Measurements from ENCODE around the gene DPYD.

DPYD gene

GRCh38 chr1:97093741-97094140, 827.1 kb downstream of the DPYD start:
- TF ChIP-seq ZNF274 (IDR thresholded peaks at IDR 0.05; ENCODE audit: low read depth, low read length) = no peak
- no peak overlapping the region for H3K4me3 ChIP-seq (ENCODE audit: low read length)

DNA sequence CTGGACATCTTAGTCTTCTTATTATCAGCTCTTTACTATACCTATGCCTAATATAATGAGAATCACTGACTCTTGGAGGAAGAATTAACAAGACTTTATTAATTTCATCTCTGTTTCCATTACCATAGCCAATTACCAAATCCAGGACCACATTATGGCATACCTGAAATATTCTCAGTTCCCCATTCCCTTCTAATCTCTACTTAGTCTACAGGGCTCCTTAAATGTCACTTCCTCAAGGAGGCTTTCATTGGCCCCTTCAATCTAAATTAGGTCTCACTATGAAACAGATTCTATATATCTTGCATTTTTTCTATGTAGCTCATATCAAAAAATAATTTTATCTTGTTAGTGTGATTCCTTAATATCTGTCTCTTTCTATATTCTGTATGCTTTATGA, 828.0 kb downstream of the DPYD start:
- no peak overlapping the region for H3K4me3 ChIP-seq (ENCODE audit: low read length)
- no peak for TF ChIP-seq ZNF274 (IDR thresholded peaks at IDR 0.05; ENCODE audit: low read depth, low read length)

DNA sequence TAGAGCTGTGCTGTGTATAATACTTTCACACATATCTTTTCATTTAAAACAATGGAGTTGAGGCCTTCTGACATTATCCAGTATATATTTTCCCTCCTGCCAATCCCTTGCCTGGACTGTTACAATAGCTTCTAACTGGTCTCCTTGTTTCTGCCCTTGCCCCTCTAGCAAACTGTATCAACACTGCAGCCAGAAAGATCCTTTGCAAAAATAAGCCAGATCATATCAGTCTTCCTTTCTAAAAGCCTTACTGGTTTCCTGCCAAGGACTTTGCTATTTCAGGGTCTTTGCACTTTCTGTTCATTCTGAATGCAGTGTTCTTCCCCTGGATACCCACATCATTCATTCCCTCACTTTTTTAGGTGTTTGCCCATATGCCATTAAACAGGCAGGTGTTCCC, 829.2 kb downstream of the DPYD start:
- H3K4me3 ChIP-seq (ENCODE audit: low read length) = no peak overlapping the region
- TF ChIP-seq ZNF274 (IDR thresholded peaks at IDR 0.05; ENCODE audit: low read depth, low read length) = no peak

DNA sequence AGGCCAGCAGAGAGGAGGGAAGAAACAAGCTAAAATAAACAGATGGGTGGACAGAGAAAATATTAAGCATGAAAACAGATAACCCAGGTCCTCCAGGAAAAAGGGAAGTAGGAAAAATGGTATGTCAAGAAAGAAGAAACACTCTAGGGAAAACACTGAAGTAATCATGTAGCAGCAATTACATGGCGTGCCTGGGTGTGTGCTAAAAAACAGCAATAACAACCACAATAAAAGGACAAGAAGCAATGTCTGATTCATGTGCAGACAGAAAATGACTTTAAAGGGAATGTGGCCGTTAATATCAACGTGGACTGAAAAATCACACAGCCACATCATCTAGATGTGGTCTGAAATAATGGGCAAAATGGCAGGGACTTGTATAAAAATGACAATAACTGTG, 829.6 kb downstream of the DPYD start:
- no peak overlapping the region for H3K4me3 ChIP-seq (ENCODE audit: low read length)

GRCh38 chr1:97090725-97091124, 830.1 kb downstream of the DPYD start:
- TF ChIP-seq ZNF274 (IDR thresholded peaks at IDR 0.05; ENCODE audit: low read depth, low read length) = no peak
- no peak overlapping the region for H3K4me3 ChIP-seq (ENCODE audit: low read length)

More for the DNA sequence above, 829.6 kb downstream of the DPYD start:
- TF ChIP-seq ZNF274 (IDR thresholded peaks at IDR 0.05; ENCODE audit: low read depth, low read length) = no peak

- TF ChIP-seq ZNF274 (IDR thresholded peaks at IDR 0.05; ENCODE audit: low read depth, low read length) = no peak
- no peak overlapping the region for H3K4me3 ChIP-seq (ENCODE audit: low read length)
Measured at GRCh38 chr1:97089173-97089572, 831.7 kb downstream of the DPYD start.

GRCh38 chr1:97088391-97088790, 832.4 kb downstream of the DPYD start:
- H3K4me3 ChIP-seq (ENCODE audit: low read length) = no peak overlapping the region
- no peak for TF ChIP-seq ZNF274 (IDR thresholded peaks at IDR 0.05; ENCODE audit: low read depth, low read length)

DNA sequence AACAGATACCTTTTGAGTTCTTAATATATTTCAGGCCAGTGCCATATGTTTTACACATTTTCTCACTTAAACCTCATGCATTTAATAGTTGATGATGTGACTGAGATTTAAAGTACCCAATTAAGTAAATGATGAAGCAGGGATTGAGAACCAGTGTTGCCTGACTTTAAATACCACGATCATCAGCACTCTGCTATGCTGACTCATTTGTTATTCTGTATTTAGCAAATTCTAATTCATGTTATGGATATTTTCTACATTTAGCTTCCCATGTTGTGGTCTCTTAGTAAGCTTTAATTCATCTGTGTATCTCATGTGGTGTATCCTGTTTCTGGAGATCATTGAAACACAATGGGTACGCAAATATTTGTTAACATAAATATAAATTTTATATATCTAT, 836.3 kb downstream of the DPYD start:
- H3K4me3 ChIP-seq (ENCODE audit: low read length) = no peak overlapping the region
- no peak for TF ChIP-seq ZNF274 (IDR thresholded peaks at IDR 0.05; ENCODE audit: low read depth, low read length)

DNA sequence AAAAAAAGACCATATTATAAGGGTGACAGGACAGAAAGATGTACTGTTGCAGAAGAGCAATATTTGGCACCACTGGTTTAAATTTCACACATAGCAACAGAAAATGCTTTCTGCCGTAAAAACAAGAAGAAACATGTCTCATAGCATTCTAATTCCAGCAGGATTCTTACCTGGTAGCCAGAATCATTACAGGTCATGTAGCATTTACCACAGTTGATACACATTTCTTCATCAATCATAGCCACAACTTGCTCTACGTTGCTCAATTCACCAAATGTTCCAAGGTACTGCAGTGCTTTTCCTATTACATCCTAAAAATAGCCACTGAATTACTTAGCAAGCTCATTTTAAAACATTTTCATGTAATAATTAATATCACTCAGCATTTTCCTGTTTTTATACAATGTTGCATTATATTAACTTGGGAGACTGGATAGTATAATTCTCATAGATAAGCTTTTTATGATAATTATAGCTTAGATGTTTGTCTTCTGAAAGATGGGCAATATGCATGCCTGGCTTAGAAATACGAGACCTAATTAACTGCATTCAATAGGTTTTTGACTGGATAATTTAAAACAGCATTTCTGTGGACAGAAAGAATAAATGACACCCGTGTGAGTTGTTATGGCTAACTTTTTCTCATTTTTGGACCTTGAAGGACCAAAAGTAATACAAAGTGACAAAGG, 838.5 kb downstream of the DPYD start:
- no peak overlapping the region for H3K4me3 ChIP-seq (ENCODE audit: low read length)
- TF ChIP-seq ZNF274 (IDR thresholded peaks at IDR 0.05; ENCODE audit: low read depth, low read length) = no peak

DNA sequence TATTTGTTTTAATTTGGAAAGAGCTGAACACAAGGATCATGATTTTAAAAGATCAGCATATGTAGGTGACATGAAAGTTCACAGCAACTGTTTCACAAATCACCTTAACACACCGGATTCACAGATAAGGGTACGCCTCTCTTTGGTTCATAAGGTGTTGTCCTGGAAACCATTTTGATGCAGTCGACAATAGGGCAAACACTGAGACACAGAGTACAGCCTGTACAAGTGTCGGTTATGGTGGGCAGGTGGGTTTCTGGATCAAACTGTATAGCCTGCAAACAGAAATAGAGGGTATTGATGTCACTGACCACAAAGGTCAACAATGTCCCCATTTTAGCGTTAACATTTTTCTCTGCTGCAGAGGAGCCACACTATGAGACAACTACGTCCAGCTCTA, 842.0 kb downstream of the DPYD start:
- TF ChIP-seq ZNF274 (IDR thresholded peaks at IDR 0.05; ENCODE audit: low read depth, low read length) = no peak
- no peak overlapping the region for H3K4me3 ChIP-seq (ENCODE audit: low read length)

- TF ChIP-seq ZNF274 (IDR thresholded peaks at IDR 0.05; ENCODE audit: low read depth, low read length) = no peak
- H3K4me3 ChIP-seq (ENCODE audit: low read length) = no peak overlapping the region
Measured at GRCh38 chr1:97077221-97077620, 843.6 kb downstream of the DPYD start.

GRCh38 chr1:97074771-97075170, 846.1 kb downstream of the DPYD start:
- H3K4me3 ChIP-seq (ENCODE audit: low read length) = no peak overlapping the region
- TF ChIP-seq ZNF274 (IDR thresholded peaks at IDR 0.05; ENCODE audit: low read depth, low read length) = no peak

GRCh38 chr1:97073936-97074335, 846.9 kb downstream of the DPYD start:
- no peak overlapping the region for H3K4me3 ChIP-seq (ENCODE audit: low read length)
- TF ChIP-seq ZNF274 (IDR thresholded peaks at IDR 0.05; ENCODE audit: low read depth, low read length) = no peak

DNA sequence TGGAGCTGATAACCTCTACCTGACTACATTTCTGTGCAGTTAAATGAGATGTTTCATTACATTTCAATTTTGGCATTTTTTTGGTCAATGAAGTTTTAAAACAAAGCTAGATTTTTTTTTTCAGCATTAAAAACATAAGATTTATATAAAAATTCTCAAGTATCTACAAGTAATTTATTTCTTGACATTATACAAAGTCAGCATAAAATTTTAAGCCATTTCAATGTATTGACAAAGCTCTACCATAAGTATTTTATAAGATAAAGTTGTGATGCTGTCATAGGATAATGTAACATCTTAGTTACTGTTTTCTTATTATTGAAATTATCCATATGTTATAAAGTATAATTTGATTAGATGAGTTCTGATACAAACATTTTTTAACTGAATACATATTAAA, 847.7 kb downstream of the DPYD start:
- no peak overlapping the region for H3K4me3 ChIP-seq (ENCODE audit: low read length)
- TF ChIP-seq ZNF274 (IDR thresholded peaks at IDR 0.05; ENCODE audit: low read depth, low read length) = no peak

- no peak overlapping the region for H3K4me3 ChIP-seq (ENCODE audit: low read length)
- no peak for TF ChIP-seq ZNF274 (IDR thresholded peaks at IDR 0.05; ENCODE audit: low read depth, low read length)
Measured at GRCh38 chr1:97071173-97071572, 849.7 kb downstream of the DPYD start.

DNA sequence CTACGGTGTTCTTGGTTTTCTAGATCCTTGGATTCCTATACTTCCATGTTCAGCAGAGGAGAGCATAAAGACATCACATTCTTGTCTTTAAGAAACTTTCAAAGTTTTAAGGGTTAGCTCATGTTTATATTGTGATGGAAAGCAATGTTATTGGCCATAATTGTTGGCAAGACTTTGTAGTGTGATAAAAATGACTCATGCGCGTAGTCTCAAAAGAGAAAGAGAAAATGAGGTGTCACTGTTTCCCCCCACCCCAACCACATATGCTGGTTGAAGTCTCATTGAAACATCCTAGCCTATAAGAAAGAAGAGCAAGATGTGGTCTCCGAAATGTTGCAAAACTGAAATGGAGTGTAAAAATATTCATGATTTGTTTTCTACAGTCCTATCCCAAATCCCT, 850.5 kb downstream of the DPYD start:
- TF ChIP-seq ZNF274 (IDR thresholded peaks at IDR 0.05; ENCODE audit: low read depth, low read length) = no peak

More for the DNA sequence above, 850.5 kb downstream of the DPYD start:
- no peak overlapping the region for H3K4me3 ChIP-seq (ENCODE audit: low read length)

All from GM08714 (cell line).